Central memory CD4-positive, alpha-beta T cell (primary cell): ENCODE results near the gene SNX8.
"Not testable (repeated sequence)": the region's sequence is repeated elsewhere in the genome, so short reads cannot be mapped to it uniquely, and the experiment has no call there.

ENCODE experiments used
- DNase-seq: peaks from one replicate; pipeline ENCODE4 v3.0.0; 2022

SNX8 gene

DNA sequence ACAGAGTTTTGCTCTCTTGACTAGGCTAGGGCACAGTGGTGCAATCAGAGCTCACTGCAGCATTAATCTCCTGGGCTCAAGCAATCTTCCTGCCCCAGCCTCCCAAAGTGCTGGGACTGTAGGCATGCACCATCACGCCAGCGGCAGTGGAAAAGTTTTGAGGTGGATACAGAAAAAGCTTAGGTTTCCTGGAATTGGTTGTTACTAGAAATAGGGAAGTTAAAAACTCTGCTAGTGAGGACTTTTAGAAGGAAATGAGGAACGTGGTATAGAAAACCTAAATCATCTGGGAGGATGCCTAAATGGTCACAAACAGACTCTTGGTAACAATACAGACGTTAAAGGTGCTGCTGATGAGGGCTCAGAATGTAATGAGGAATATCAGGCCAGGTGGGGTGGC lies 10.9 kb upstream of the SNX8 start:
- DNase-seq, result no peak

- DNase-seq, result no peak
Measured at GRCh38 chr7:2321020-2321419, 6.8 kb upstream of the SNX8 start.

GRCh38 chr7:2317556-2318293 lies 3.5 kb upstream of the SNX8 start:
- DNase-seq, result no peak

DNA sequence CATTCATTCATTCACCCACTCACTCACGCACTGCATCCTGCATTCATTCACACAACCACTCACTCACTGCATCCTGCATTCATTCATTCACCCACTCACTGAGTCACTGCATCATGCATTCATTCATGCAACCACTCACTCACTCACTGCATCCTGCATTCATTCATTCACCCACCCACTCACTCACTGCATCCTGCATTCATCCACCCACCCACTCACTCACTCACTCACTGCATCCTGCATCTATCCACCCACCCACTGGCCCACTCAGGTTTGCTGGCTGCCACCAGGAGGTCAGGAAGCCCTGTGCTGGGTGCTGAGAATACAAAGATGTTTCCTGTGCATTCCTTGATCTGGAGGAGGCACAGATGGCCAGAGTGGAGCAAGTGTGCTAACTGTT lies 2.3 kb upstream of the SNX8 start:
- DNase-seq, result no peak

DNA sequence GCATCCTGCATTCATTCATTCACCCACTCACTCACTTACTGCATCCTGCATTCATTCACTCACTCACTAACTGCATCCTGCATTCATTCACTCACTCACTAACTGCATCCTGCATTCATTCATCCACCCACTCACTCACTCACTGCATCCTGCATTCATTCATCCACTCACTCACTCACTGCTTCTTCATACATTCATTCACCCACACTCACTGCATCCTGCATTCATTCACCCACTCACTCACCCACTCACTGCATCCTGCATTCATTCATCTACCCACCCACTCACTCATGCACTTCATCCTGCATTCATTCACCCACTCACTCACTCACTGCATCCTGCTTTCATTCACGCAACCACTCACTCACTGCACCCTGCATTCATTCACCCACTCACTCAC lies 1.5 kb upstream of the SNX8 start:
- no peak for DNase-seq

GRCh38 chr7:2314956-2315530 lies 802 bp upstream of the SNX8 start:
- not testable (repeated sequence) for DNase-seq

- DNase-seq, result no peak
Measured at GRCh38 chr7:2313450-2314208, 612 bp downstream of the SNX8 start.

- DNase-seq, result no peak
Measured at GRCh38 chr7:2312267-2312929, 1.8 kb downstream of the SNX8 start.

GRCh38 chr7:2309889-2310331 lies 4.3 kb downstream of the SNX8 start:
- DNase-seq, result no peak

GRCh38 chr7:2307690-2308107 lies 6.5 kb downstream of the SNX8 start:
- no peak for DNase-seq

DNA sequence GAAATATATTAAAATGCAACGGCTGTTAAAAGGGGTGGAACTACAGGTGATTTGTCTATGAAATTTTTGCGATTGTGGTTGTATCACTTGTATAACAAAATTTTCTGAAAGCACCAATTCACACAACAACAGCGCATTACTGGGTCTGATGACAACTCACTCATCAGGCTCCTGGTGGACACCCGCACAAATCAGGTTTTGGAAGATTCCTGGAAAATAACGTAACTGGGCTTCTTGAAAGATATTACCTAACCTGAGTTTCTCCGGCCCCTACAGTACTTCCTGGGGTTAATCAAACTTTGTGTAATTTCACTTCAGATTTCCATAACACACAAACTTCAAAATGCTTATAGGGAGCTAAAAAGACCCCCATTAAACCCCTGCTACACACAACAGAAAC lies 7.6 kb downstream of the SNX8 start:
- DNase-seq, result no peak

DNA sequence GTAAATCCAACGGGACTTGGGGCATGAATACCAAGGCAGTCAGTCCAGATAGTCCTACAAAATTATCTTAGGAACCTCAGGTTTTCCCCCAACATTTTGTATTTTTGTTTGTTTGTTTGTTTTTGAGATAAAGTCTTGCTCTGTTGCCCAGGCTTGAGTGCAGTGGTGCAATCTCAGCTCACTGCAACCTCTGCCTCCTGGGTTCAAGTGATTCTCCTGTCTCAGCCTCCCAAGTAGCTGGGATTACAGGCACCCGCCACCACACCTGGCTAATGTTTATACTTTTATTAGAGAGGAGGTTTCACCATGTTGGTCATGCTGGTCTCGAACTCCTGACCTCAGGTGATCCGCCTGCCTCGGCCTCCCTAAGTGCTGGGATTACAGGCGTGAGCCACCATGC lies 9.0 kb downstream of the SNX8 start:
- not testable (repeated sequence) for DNase-seq

- DNase-seq, result not testable (repeated sequence)
Measured at GRCh38 chr7:2303520-2303919, 10.7 kb downstream of the SNX8 start.

DNA sequence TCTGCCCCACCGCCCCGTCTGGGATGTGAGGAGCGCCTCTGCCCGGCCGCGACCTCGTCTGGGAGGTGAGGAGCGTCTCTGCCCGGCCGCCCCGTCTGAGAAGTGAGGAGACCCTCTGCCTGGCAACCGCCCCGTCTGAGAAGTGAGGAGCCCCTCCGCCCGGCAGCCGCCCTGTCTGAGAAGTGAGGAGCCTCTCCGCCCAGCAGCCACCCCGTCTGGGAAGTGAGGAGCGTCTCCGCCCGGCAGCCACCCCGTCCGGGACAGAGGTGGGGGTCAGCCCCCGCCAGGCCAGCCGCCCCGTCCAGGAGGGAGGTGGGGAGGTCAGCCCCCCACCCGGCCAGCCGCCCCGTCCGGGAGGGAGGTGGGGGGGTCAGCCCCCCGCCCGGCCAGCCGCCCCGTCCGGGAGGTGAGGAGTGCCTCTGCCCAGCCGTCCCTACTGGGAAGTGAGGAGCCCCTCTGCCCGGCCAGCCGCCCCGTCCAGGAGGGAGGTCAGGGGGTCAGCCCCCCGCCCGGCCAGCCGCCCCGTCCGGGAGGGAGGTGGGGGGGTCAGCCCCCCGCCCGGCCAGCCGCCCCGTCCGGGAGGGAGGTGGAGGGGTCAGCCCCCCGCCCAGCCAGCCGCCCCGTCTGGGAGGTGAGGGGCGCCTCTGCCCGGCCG lies 11.4 kb downstream of the SNX8 start:
- DNase-seq, result not testable (repeated sequence)

GRCh38 chr7:2301511-2301863 lies 12.8 kb downstream of the SNX8 start:
- DNase-seq, result no peak

DNA sequence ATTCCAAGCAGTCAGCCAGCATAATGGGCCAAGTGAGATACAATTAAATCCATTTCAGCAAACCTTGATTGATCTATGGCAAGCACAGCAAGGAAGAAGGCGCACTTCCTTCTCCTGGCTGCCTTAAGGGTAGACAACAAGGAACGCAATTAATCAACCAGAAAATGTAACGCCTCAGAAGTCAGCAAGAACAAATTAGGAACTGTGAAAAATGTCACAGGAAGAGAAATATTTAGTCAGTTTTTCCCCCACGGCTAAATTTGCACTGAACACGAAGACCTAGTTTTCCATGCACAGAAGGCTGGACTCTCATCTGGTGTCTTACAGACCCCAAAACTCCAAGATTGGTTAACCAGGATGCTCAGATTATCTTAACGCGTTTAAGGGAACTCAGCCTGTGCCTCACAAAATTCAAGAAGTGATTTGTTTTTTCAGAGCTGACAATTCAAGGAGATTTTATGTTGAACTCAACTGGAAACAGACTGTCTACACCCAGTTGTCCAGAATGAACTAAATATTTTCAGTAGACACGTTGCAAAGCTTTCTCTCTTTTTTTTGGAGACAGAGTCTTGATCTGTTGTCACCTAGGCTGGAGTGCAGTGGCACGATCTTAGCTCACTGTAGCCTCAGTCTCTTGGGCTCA lies 14.2 kb downstream of the SNX8 start:
- DNase-seq, result no peak

- DNase-seq, result no peak
Measured at GRCh38 chr7:2299131-2299829, 15.0 kb downstream of the SNX8 start.

DNA sequence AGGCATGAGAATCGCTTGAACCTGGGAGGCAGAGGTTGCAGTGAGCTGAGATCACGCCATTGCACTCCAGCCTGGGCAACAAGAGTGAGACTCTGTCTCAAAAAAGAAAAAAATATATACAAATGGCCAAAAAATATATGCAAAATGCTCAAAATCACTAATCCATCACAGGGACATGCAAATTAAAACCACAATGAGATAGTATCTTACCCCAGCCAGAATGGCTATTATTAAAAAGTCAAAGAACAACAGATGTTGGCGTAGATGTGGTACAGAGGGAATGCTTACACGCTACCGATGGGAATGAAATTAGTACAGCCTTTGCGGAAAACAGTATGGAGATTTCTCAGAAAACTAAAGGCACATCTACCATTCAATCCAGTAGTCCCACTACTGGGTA lies 17.4 kb downstream of the SNX8 start:
- no peak for DNase-seq

DNA sequence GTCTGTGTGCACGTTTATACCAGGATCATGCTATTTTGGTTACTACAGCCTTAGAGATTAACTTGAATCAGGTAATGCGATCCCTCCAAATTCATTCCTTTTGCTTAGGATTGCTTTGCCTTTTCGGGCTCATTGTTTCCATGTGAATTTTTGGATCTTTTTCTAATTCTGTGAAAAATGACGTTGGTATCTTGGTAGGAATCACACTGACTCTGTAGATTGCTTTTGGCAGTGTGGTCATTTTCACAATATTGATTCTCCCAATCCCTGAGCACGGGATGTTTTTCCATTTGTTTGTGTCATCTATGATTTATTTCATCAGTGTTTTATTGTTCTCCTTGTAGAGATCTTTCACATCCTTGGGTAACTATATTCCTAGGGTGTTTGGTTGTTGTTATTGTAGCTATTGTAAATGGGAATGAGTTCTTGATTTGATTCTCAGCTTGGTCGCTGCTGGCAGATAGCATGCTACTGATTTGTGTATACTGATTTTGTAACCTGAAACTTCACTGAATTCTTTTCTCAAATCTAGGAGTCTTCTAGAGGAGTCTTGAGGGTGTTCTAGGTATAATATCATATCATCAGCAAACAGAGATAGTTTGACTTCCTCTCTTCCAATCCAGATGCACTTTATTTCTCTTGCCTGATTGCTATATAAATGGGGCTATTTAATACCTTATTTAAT lies 18.2 kb downstream of the SNX8 start:
- no peak for DNase-seq

- no peak for DNase-seq
Measured at GRCh38 chr7:2290877-2291276, 23.4 kb downstream of the SNX8 start.

DNA sequence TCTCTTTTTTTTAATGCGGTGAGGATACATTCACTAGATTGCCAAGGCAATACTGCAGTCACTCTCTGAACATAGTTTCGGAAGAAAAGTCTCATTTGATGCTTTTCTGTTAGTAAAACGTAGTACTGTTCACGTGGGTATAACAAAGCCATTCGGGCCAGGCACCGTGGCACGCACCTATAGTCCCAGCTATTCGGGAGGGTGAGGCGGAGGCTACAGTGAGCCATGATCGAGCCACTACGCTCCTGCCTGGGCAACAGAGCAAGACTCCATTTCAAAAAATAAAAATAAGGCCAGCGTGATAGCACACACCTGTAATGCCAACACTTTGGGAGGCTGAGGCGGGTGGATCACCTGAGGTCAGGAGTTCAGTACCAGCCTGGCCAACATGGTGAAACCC lies 24.6 kb downstream of the SNX8 start:
- DNase-seq, result no peak
